Stimulated activated CD4-positive, alpha-beta T cell treated with anti-CD3 and anti-CD28 coated beads, Interleukin-15, amount 100 ng/mL, for 24 hours (primary cell): Measurements from ENCODE around the gene GRK5.

Experiments used
- DNase-seq: peaks from one replicate; pipeline ENCODE4 v3.0.0-alpha.2; 2020

GRK5 gene

GRCh38 chr10:119347181-119347974, 140.0 kb downstream of the GRK5 start:
- DNase-seq = no peak

- no peak for DNase-seq
Measured at GRCh38 chr10:119348106-119348505, 140.7 kb downstream of the GRK5 start.

GRCh38 chr10:119348516-119349240, 141.3 kb downstream of the GRK5 start:
- DNase-seq = no peak

GRCh38 chr10:119349341-119349740, 142.0 kb downstream of the GRK5 start:
- no peak for DNase-seq

- DNase-seq = no peak
Measured at GRCh38 chr10:119349937-119350501, 142.6 kb downstream of the GRK5 start.

- no peak for DNase-seq
Measured at GRCh38 chr10:119350502-119351097, 143.2 kb downstream of the GRK5 start.

- DNase-seq = peak; percentile 11
Measured at GRCh38 chr10:119351189-119351588, 143.8 kb downstream of the GRK5 start.

- DNase-seq = no peak
Measured at GRCh38 chr10:119352042-119352441, 144.7 kb downstream of the GRK5 start.

GRCh38 chr10:119352807-119353206, 145.4 kb downstream of the GRK5 start:
- no peak for DNase-seq

- no peak for DNase-seq
Measured at GRCh38 chr10:119353421-119353820, 146.1 kb downstream of the GRK5 start.

GRCh38 chr10:119355930-119356329, 148.6 kb downstream of the GRK5 start:
- no peak for DNase-seq

- no peak for DNase-seq
Measured at GRCh38 chr10:119357412-119358151, 150.2 kb downstream of the GRK5 start.

GRCh38 chr10:119358152-119358512, 150.8 kb downstream of the GRK5 start:
- DNase-seq = no peak

GRCh38 chr10:119358567-119358966, 151.2 kb downstream of the GRK5 start:
- no peak for DNase-seq

- no peak for DNase-seq
Measured at GRCh38 chr10:119359025-119359424, 151.7 kb downstream of the GRK5 start.

GRCh38 chr10:119360181-119360921, 153.0 kb downstream of the GRK5 start:
- DNase-seq = no peak

- no peak for DNase-seq
Measured at GRCh38 chr10:119361037-119361436, 153.7 kb downstream of the GRK5 start.

- no peak for DNase-seq
Measured at GRCh38 chr10:119362122-119362521, 154.8 kb downstream of the GRK5 start.

GRCh38 chr10:119364645-119365600, 157.6 kb downstream of the GRK5 start:
- DNase-seq = no peak

GRCh38 chr10:119365773-119366599, 158.6 kb downstream of the GRK5 start:
- DNase-seq = no peak
